ENCODE results near the gene NATD1. TPM values are rescaled to one million over a fixed set of nuclear protein-coding genes. Genes with fewer than 3 reads are reported as not detected.

The NATD1 gene
- total and polyA plus RNA-seq, 4 donors, result 1.4 to 24.5 (median 2.9) TPM

DNA sequence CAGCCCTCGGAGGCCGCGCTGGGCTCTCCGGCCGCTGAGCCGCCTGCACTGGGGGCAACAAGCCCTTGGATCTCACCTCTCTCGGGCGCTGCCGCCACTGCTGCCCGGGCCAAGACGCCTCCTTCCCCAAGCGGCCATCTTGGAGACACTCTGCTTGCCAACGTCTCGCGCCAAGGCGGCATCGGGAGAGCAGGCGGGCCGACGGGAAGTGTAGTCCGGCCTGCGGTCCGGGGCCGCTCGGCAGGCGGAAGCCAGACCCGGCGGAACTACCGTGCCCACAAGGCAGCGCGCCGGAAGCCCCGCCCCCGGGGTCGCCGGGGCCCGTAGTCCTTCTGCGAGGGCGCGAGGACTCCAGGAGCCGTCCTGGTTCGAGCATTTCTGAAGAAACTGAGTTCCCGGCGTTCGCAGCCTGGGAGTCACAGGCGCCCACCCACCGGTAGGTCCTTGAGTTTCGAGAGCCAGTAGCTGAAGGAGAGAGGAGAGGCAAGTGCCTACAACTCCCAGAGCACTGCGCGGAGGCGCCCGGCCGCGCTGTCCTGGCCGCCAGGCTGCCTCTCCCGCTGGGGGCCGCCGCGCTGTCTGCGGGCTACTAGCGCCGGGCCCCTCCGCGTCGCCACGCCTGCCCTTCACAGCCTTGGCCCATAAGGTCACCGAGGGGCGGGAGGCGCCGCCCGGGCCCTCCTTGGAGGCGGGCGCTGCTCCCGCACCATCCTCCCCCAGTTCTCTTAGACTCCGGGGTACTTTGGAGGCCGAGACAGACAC lies 39.0 kb downstream of the NATD1 start, which contains the start of gene TMEM11 (continued):
- TF ChIP-seq GABPA (IDR thresholded peaks at IDR 0.05 in 1 of 2, conservative IDR thresholded peaks at IDR 0.05 in 1 of 2), result peak; percentile 54 to 87
- TF ChIP-seq, protein P1, sequence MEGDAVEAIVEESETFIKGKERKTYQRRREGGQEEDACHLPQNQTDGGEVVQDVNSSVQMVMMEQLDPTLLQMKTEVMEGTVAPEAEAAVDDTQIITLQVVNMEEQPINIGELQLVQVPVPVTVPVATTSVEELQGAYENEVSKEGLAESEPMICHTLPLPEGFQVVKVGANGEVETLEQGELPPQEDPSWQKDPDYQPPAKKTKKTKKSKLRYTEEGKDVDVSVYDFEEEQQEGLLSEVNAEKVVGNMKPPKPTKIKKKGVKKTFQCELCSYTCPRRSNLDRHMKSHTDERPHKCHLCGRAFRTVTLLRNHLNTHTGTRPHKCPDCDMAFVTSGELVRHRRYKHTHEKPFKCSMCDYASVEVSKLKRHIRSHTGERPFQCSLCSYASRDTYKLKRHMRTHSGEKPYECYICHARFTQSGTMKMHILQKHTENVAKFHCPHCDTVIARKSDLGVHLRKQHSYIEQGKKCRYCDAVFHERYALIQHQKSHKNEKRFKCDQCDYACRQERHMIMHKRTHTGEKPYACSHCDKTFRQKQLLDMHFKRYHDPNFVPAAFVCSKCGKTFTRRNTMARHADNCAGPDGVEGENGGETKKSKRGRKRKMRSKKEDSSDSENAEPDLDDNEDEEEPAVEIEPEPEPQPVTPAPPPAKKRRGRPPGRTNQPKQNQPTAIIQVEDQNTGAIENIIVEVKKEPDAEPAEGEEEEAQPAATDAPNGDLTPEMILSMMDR (IDR thresholded peaks at IDR 0.05; ENCODE audit: low read depth, low read length, missing input control), result no peak
- TF ChIP-seq FOXA1 (IDR thresholded peaks at IDR 0.05), result no peak
- TF ChIP-seq SP1 (IDR thresholded peaks at IDR 0.05), result no peak
- no peak for TF ChIP-seq EGR1 (IDR thresholded peaks at IDR 0.05; ENCODE audit: low read depth in 2 of 2)

GRCh38 chr17:21213638-21214014 lies 39.6 kb downstream of the NATD1 start:
- Histone ChIP-seq H3K36me3 (ENCODE audit: control insufficient read depth in 4 of 4, insufficient read depth in 3 of 4, low read depth in 1 of 4, low read length in 3 of 4) (peaks cover 0 to 7% (median 3%) of the 10 kb centered on the region in 4 donors), H3K27me3 (ENCODE audit: control insufficient read depth in 4 of 4, insufficient read depth in 4 of 4, low read length in 3 of 4) (no peaks in the 10 kb centered on the region), H3K9ac (ENCODE audit: low read depth in 1 of 2, low read length in 2 of 2) (peak overlapping the region; percentile 77 to 94), H3K27ac (ENCODE audit: low read depth in 1 of 2, low read length in 2 of 2) (peak overlapping the region; percentile 80 to 89), H3K9me3 (ENCODE audit: control insufficient read depth in 4 of 4, low read length in 3 of 4) (no peaks in the 10 kb centered on the region), H3K4me1 (ENCODE audit: control insufficient read depth in 4 of 4, insufficient read depth in 4 of 4, low read length in 3 of 4) (peaks cover 9 to 41% (median 27%) of the 10 kb centered on the region in 4 donors), H3K4me3 (ENCODE audit: low read depth in 1 of 3, low read length in 3 of 3) (peak overlapping the region; percentile 81 to 93 (median 83))
- DNase-seq (ENCODE audit: low spot score), result peak; percentile 62
- TF ChIP-seq FOXA1 (IDR thresholded peaks at IDR 0.05) (no peak), YY1 (IDR thresholded peaks at IDR 0.05) (no peak), REST (IDR thresholded peaks at IDR 0.05) (no peak), RXRA (IDR thresholded peaks at IDR 0.05) (no peak), SP1 (IDR thresholded peaks at IDR 0.05) (no peak), HNF4G (IDR thresholded peaks at IDR 0.05) (no peak)
- TF ChIP-seq, protein P1 (IDR thresholded peaks at IDR 0.05; ENCODE audit: low read depth, low read length, missing input control), result no peak
- WGBS, result under 1% methylated on average over 35 of the region's 35 CpGs

Data from liver (tissue), 9 donors.